ENCODE measurements around the gene PMIS2.
"Not testable (repeated sequence)": the region's sequence is repeated elsewhere in the genome, so short reads cannot be mapped to it uniquely, and the experiment has no call there.

The PMIS2 gene

GRCh38 chr19:35595026-35595425, 9.1 kb downstream of the PMIS2 start:
- DNase-seq, result not testable (repeated sequence)

- no peak for DNase-seq
Observed at GRCh38 chr19:35595928-35596327, 10.0 kb downstream of the PMIS2 start.

GRCh38 chr19:35596366-35596999, 10.5 kb downstream of the PMIS2 start:
- no peak for DNase-seq

- no peak for DNase-seq
Observed at GRCh38 chr19:35601971-35602370, 16.0 kb downstream of the PMIS2 start.

GRCh38 chr19:35604436-35604835, 18.5 kb downstream of the PMIS2 start:
- not testable (repeated sequence) for DNase-seq

- DNase-seq, result not testable (repeated sequence)
Observed at GRCh38 chr19:35607170-35607569, 21.2 kb downstream of the PMIS2 start.

- DNase-seq, result no peak
Observed at GRCh38 chr19:35607661-35608060, 21.7 kb downstream of the PMIS2 start.

- DNase-seq, result no peak
Observed at GRCh38 chr19:35608251-35608650, 22.3 kb downstream of the PMIS2 start.

- DNase-seq, result no peak
Observed at GRCh38 chr19:35609851-35610353, 23.9 kb downstream of the PMIS2 start.

- no peak for DNase-seq
Observed at GRCh38 chr19:35612224-35612558, 26.2 kb downstream of the PMIS2 start.

- DNase-seq, result peak; percentile 96
Observed at GRCh38 chr19:35612559-35613321, 26.8 kb downstream of the PMIS2 start, which contains the start of gene HAUS5. Gene HAUS5 (plus strand): TSS chr19:35612735. CDS start chr19:35612795, 60 bp downstream.

GRCh38 chr19:35613574-35613973, 27.6 kb downstream of the PMIS2 start:
- DNase-seq, result no peak

- no peak for DNase-seq
Observed at GRCh38 chr19:35615036-35615435, 29.1 kb downstream of the PMIS2 start.

- DNase-seq, result no peak
Observed at GRCh38 chr19:35618857-35619256, 32.9 kb downstream of the PMIS2 start.

- DNase-seq, result no peak
Observed at GRCh38 chr19:35619290-35619923, 33.4 kb downstream of the PMIS2 start.

- DNase-seq, result no peak
Observed at GRCh38 chr19:35620001-35620400, 34.0 kb downstream of the PMIS2 start.

- no peak for DNase-seq
Observed at GRCh38 chr19:35621708-35622107, 35.7 kb downstream of the PMIS2 start.

GRCh38 chr19:35622750-35623149, 36.8 kb downstream of the PMIS2 start:
- no peak for DNase-seq

- DNase-seq, result no peak
Observed at GRCh38 chr19:35623327-35624010, 37.5 kb downstream of the PMIS2 start.

- DNase-seq, result no peak
Observed at GRCh38 chr19:35628264-35628564, 42.2 kb downstream of the PMIS2 start.

- peak; percentile 89 for DNase-seq
Observed at GRCh38 chr19:35628565-35629331, 42.8 kb downstream of the PMIS2 start, which contains the start of gene RBM42. Gene RBM42 (plus strand): TSS chr19:35629036. CDS start chr19:35629154, 118 bp downstream.

GRCh38 chr19:35629332-35629633, 43.3 kb downstream of the PMIS2 start:
- DNase-seq, result no peak
